Neuronal stem cell (in vitro differentiated cells): ENCODE measurements around the gene WHRN.

ENCODE experiments used
- DNase-seq: peaks from one replicate; pipeline ENCODE4 v3.0.0-alpha.2; 2013; ENCODE audit warnings: low spot score
- H2AFZ ChIP-seq: one replicate; pipeline ENCODE4 v1.6.1; 2013; ENCODE audit warnings: mild to moderate bottlenecking, low read length, inconsistent platforms
- H2AK5ac ChIP-seq: 2 replicates; pipeline ENCODE4 v1.6.1; 2013; ENCODE audit warnings: low read depth, mild to moderate bottlenecking, inconsistent platforms, low read length, moderate library complexity, mixed read lengths
- H2BK120ac ChIP-seq: 2 replicates; pipeline ENCODE4 v1.6.1; 2013; ENCODE audit warnings: low read depth, mild to moderate bottlenecking, inconsistent platforms, low read length, moderate library complexity, mixed read lengths
- H2BK12ac ChIP-seq: one replicate; pipeline ENCODE4 v1.6.1; 2013; ENCODE audit warnings: low read length, inconsistent platforms
- H2BK15ac ChIP-seq: 2 replicates; pipeline ENCODE4 v1.6.1; 2013; ENCODE audit warnings: mild to moderate bottlenecking, low read length, inconsistent platforms, mixed read lengths
- H2BK5ac ChIP-seq: one replicate; pipeline ENCODE4 v1.6.1; 2013; ENCODE audit warnings: inconsistent platforms, mild to moderate bottlenecking, low read length, moderate library complexity
- H3K14ac ChIP-seq: one replicate; pipeline ENCODE4 v1.6.1; 2013; ENCODE audit warnings: low read length, inconsistent platforms
- H3K18ac ChIP-seq: 2 replicates; pipeline ENCODE4 v1.6.1; 2013; ENCODE audit warnings: low read length, inconsistent platforms
- H3K23ac ChIP-seq: 2 replicates; pipeline ENCODE4 v1.6.1; 2013; ENCODE audit warnings: low read depth, mild to moderate bottlenecking, mixed read lengths, low read length, inconsistent platforms; ENCODE audit not compliant: poor library complexity
- H3K27ac ChIP-seq: replicated peaks from 3 replicates; pipeline ENCODE4 v1.5.1; 2013; ENCODE audit warnings: low read length, inconsistent platforms
- H3K27me3 ChIP-seq, 3 experiments: 2 replicates each; pipeline ENCODE4 v1.6.1; 2013; ENCODE audit warnings: low read length in 3 of 3, mild to moderate bottlenecking in 2 of 3, inconsistent platforms in 1 of 3, low read depth in 1 of 3, mixed read lengths in 1 of 3, moderate library complexity in 1 of 3; ENCODE audit not compliant: control insufficient read depth in 3 of 3, insufficient read depth in 3 of 3
- H3K36me3 ChIP-seq, 2 donors: replicated peaks in 1 of 2; 2 replicates each; pipeline ENCODE4 v1.6.1; 2013; ENCODE audit warnings: low read length in 2 of 2; ENCODE audit not compliant: control insufficient read depth in 2 of 2, insufficient read depth in 2 of 2
- H3K4ac ChIP-seq: 2 replicates; pipeline ENCODE4 v1.6.1; 2013; ENCODE audit warnings: inconsistent platforms, mild to moderate bottlenecking, low read length, moderate library complexity
- H3K4me1 ChIP-seq, 2 donors: 1 replicate in 1 of 2; 2 replicates in 1 of 2; pipeline ENCODE4 v1.6.1; 2013; ENCODE audit warnings: low read length in 2 of 2, low read depth in 1 of 2; ENCODE audit not compliant: control insufficient read depth in 2 of 2, insufficient read depth in 1 of 2
- H3K4me2 ChIP-seq: one replicate; pipeline ENCODE4 v1.6.1; 2013; ENCODE audit warnings: mild to moderate bottlenecking, low read length, inconsistent platforms; ENCODE audit not compliant: insufficient read depth, poor library complexity, severe bottlenecking
- H3K4me3 ChIP-seq, 2 donors: 2 replicates each; pipeline ENCODE4 v1.5.1; 2013; ENCODE audit warnings: low read length in 2 of 2, mild to moderate bottlenecking in 2 of 2, inconsistent platforms in 1 of 2, moderate library complexity in 1 of 2
- H3K79me1 ChIP-seq: one replicate; pipeline ENCODE4 v1.6.1; 2013; ENCODE audit warnings: low read depth, mild to moderate bottlenecking, inconsistent platforms, low read length, moderate library complexity
- H3K9ac ChIP-seq: one replicate; pipeline ENCODE4 v1.6.1; 2013; ENCODE audit warnings: mild to moderate bottlenecking, low read depth, low read length, inconsistent platforms; ENCODE audit not compliant: poor library complexity
- H3K9me3 ChIP-seq, 2 donors: replicated peaks in 1 of 2; 2 replicates each; pipeline versions ENCODE3 to v1.6.1; 2013; ENCODE audit warnings: low read length in 2 of 2, mild to moderate bottlenecking in 2 of 2, inconsistent platforms in 1 of 2, low read depth in 1 of 2, mixed read lengths in 1 of 2, moderate library complexity in 1 of 2; ENCODE audit not compliant: control insufficient read depth in 2 of 2, insufficient read depth in 1 of 2
- H4K8ac ChIP-seq: one replicate; pipeline ENCODE4 v1.6.1; 2013; ENCODE audit warnings: low read depth, mild to moderate bottlenecking, inconsistent platforms, low read length, moderate library complexity
- H4K91ac ChIP-seq: one replicate; pipeline ENCODE4 v1.6.1; 2013; ENCODE audit warnings: low read length, low read depth, mild to moderate bottlenecking, inconsistent platforms; ENCODE audit not compliant: poor library complexity
- WGBS, 2 donors: extraction: QIAGEN DNeasy Blood & Tissue Kit; methylation state at CpG; one replicate each; pipeline ENCODE4 v1.1.7; 2013; ENCODE audit warnings: missing lambda C conversion rate in 2 of 2, mixed read lengths in 1 of 2; ENCODE audit not compliant: insufficient read length in 2 of 2, insufficient replicate concordance in 1 of 2; ENCODE audit errors: extremely low coverage in 2 of 2; 5-methylcytosine and 5-hydroxymethylcytosine counted together

The WHRN gene

DNA sequence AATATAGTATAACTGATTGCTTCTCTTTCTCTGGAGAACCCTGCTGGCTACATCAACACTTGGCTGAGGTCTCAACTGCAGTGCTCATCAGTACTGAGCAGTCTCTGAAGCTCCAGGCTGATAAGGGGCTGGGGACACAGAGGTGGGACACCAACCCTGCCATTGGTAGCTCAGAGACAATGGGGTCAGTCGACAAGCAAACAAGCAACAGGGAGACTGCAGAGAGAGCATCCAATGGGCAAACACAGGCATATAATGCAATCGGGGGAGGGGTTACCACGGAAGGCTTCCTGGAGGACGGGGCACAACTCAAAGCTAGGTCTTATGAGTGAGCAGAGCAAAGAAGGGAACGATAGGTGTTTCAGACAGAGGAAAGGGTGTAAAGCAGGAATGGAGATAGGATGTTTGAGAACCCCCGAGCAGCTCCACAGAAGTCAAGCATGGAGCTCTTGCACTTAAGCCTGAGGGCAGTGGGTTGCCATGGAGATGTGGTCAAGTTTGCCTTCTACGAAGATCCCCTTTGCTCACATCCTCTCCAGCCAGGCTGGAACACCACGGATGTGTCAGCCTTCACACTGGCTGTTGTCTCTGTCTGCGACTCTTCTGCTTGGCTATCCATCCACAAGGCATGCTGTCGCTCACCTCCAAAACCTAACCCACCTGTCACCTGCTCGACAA, 96.0 kb downstream of the WHRN start:
- Histone ChIP-seq H2BK120ac (no peak overlapping the region), H4K8ac (no peak overlapping the region), H3K27ac (no peak overlapping the region), H2AK5ac (no peak overlapping the region), H4K91ac (no peak overlapping the region), H2BK15ac (no peak overlapping the region), H3K4me1 (peaks cover 19 to 24% of the 10 kb centered on the region in 2 donors), H3K4me2 (no peak overlapping the region), H3K14ac (no peak overlapping the region), H3K9me3 (no peaks in the 10 kb centered on the region), H2BK5ac (no peak overlapping the region), H3K4ac (no peak overlapping the region), H3K18ac (no peak overlapping the region), H2AFZ (no peak overlapping the region), H3K79me1 (no peaks in the 10 kb centered on the region), H3K27me3 (no peaks in the 10 kb centered on the region), H3K9ac (no peak overlapping the region), H3K23ac (no peak overlapping the region), H2BK12ac (no peak overlapping the region), H3K4me3 (no peak overlapping the region), H3K36me3 (peaks cover 0 to 2% of the 10 kb centered on the region in 2 donors)
- WGBS, 2 donors, result no CpG with 5 or more reads among the region's 11 CpGs
- DNase-seq, result no peak

- H2AFZ ChIP-seq, result no peak overlapping the region
- no peak overlapping the region for H3K27ac ChIP-seq
- no peak overlapping the region for H3K4ac ChIP-seq
- H3K23ac ChIP-seq, result no peak overlapping the region
- no peak overlapping the region for H4K8ac ChIP-seq
- H3K27me3 ChIP-seq, result no peaks in the 10 kb centered on the region
- H3K4me2 ChIP-seq, result no peak overlapping the region
- peaks cover 0 to 2% of the 10 kb centered on the region in 2 donors for H3K36me3 ChIP-seq
- no peak overlapping the region for H2AK5ac ChIP-seq
- no peak overlapping the region for H3K18ac ChIP-seq
- no CpG with 5 or more reads among the region's 7 CpGs for WGBS, 2 donors
- H3K9ac ChIP-seq, result no peak overlapping the region
- H2BK120ac ChIP-seq, result no peak overlapping the region
- no peaks in the 10 kb centered on the region for H3K9me3 ChIP-seq
- DNase-seq, result no peak
- no peak overlapping the region for H3K4me3 ChIP-seq
- H4K91ac ChIP-seq, result no peak overlapping the region
- H3K4me1 ChIP-seq, result peaks cover 14 to 18% of the 10 kb centered on the region in 2 donors
- H2BK15ac ChIP-seq, result no peak overlapping the region
- no peak overlapping the region for H2BK5ac ChIP-seq
- H2BK12ac ChIP-seq, result no peak overlapping the region
- no peak overlapping the region for H3K14ac ChIP-seq
- H3K79me1 ChIP-seq, result no peaks in the 10 kb centered on the region
Measured at GRCh38 chr9:114408645-114409044, 96.6 kb downstream of the WHRN start.

DNA sequence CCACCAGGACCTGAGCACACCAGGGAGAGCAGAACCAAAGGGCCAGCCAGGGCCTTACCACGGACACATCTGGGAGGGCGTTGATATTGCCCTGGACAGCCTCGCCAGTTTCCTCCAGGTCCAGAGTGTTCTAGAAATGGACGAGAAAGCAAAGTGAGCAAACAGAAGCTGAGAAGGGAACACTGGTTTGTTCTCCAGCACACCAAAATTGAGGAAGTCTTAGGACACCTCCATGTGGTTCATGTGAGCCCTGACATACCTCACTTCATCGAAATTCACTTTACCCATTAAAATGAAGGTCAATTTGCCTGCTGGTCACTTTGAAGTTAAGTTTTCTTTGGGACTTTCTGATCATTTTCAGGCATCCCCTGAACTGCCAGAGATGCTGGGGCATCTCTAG, 97.4 kb downstream of the WHRN start:
- Histone ChIP-seq H3K23ac (no peak overlapping the region), H4K8ac (no peak overlapping the region), H3K4me2 (no peak overlapping the region), H3K9me3 (no peaks in the 10 kb centered on the region), H2BK120ac (no peak overlapping the region), H2BK5ac (no peak overlapping the region), H2BK12ac (no peak overlapping the region), H3K4me3 (no peak overlapping the region), H3K18ac (no peak overlapping the region), H3K27ac (no peak overlapping the region), H3K36me3 (peaks cover under 1 to 2% of the 10 kb centered on the region in 2 donors), H2BK15ac (no peak overlapping the region), H3K79me1 (no peaks in the 10 kb centered on the region), H3K14ac (no peak overlapping the region), H3K27me3 (no peaks in the 10 kb centered on the region), H3K4ac (no peak overlapping the region), H2AFZ (no peak overlapping the region), H2AK5ac (no peak overlapping the region), H4K91ac (no peak overlapping the region), H3K4me1 (peaks cover 10 to 12% of the 10 kb centered on the region in 2 donors), H3K9ac (no peak overlapping the region)
- no CpG with 5 or more reads among the region's 5 CpGs for WGBS, 2 donors
- DNase-seq, result no peak

DNA sequence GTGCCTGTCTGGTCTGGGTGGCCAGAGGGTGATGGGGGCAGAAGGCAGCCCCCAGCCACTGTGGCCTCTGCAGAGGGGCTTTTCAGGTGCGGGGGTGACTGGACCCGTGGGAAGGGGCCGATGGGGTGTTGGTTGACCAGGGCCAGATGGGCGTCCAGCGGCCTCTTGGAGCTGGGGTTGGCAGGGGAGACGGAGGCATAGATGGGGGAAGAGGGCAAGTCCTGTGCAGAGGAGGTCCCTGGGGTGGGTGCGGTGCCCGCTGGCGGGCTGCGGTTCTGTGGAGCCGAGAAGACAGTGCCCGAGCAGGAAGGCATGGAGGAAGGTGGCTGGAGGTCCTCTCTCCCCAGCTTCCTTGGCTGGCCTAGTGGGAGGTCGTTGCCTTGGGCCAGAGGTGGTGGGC, 98.8 kb downstream of the WHRN start:
- H3K4ac ChIP-seq, result no peak overlapping the region
- no peaks in the 10 kb centered on the region for H3K9me3 ChIP-seq
- no peak overlapping the region for H3K18ac ChIP-seq
- H3K27me3 ChIP-seq, result no peaks in the 10 kb centered on the region
- H3K9ac ChIP-seq, result peak overlapping the region; percentile 54
- H4K91ac ChIP-seq, result no peak overlapping the region
- no peak overlapping the region for H3K27ac ChIP-seq
- no CpG with 5 or more reads among the region's 13 CpGs for WGBS, 2 donors
- no peak overlapping the region for H2BK5ac ChIP-seq
- H2AK5ac ChIP-seq, result peak overlapping the region; percentile 49
- H2BK120ac ChIP-seq, result no peak overlapping the region
- no peaks in the 10 kb centered on the region for H3K79me1 ChIP-seq
- no peak for DNase-seq
- peak overlapping the region; percentile 42 for H2BK12ac ChIP-seq
- peak overlapping the region; percentile 27 for H3K14ac ChIP-seq
- no peak overlapping the region for H3K4me3 ChIP-seq
- no peak overlapping the region for H3K4me2 ChIP-seq
- H3K4me1 ChIP-seq, result peaks cover 9 to 12% of the 10 kb centered on the region in 2 donors
- H2BK15ac ChIP-seq, result no peak overlapping the region
- H3K23ac ChIP-seq, result no peak overlapping the region
- no peak overlapping the region for H4K8ac ChIP-seq
- peaks cover 2 to 6% of the 10 kb centered on the region in 2 donors for H3K36me3 ChIP-seq
- no peak overlapping the region for H2AFZ ChIP-seq
